Endothelial cell (in vitro differentiated cells): ENCODE results near the gene RPUSD1. TPM values are rescaled to one million over a fixed set of nuclear protein-coding genes. Genes with fewer than 3 reads are reported as not detected.

Experiments used
- DNase-seq: peaks from one replicate; pipeline ENCODE4 v3.0.0; 2021; ENCODE audit warnings: low spot score
- H3K27ac Mint-ChIP-seq: one replicate; pipeline ENCODE4 v1.8.0; 2021; ENCODE audit warnings: mixed read lengths, inconsistent platforms; ENCODE audit not compliant: unreplicated experiment
- H3K27me3 Mint-ChIP-seq: one replicate; pipeline ENCODE4 v1.8.0; 2021; ENCODE audit warnings: mild to moderate bottlenecking, moderate library complexity, mixed read lengths, inconsistent platforms; ENCODE audit not compliant: unreplicated experiment
- H3K36me3 Mint-ChIP-seq: one replicate; pipeline ENCODE4 v1.8.0; 2021; ENCODE audit warnings: mild to moderate bottlenecking, low read depth, mixed read lengths, inconsistent platforms; ENCODE audit not compliant: unreplicated experiment
- H3K4me1 Mint-ChIP-seq: one replicate; pipeline ENCODE4 v1.8.0; 2021; ENCODE audit warnings: mild to moderate bottlenecking, mixed read lengths, inconsistent platforms; ENCODE audit not compliant: unreplicated experiment
- H3K4me3 Mint-ChIP-seq: one replicate; pipeline ENCODE4 v1.8.0; 2021; ENCODE audit warnings: mild to moderate bottlenecking, mixed read lengths, inconsistent platforms; ENCODE audit not compliant: unreplicated experiment
- H3K9me3 Mint-ChIP-seq: one replicate; pipeline ENCODE4 v1.8.0; 2021; ENCODE audit warnings: mixed read lengths, inconsistent platforms; ENCODE audit not compliant: unreplicated experiment
- total RNA-seq: library from RNA; stranded (reverse); fragmentation: NEBNext Ultra II Directional; extraction: Animal tissue kit (Norgen Biotek cat#: 25700); gene quantifications from one replicate; pipeline ENCODE4 v1.2.1, GENCODE V29; 2021; ENCODE audit not compliant: unreplicated experiment
- TF ChIP-seq, protein P1 (sequence below): fragments of 200-600 bp; sonication (generic); IDR thresholded peaks from one replicate; pipeline ENCODE4 v1.5.0; 2021; ENCODE audit warnings: antibody characterized with exemption; ENCODE audit not compliant: unreplicated experiment

Gene RPUSD1
- total RNA-seq, 1 donor from 2014 or later, result 27.6 TPM

- Mint-ChIP-seq H3K27ac (no peak overlapping the region), H3K27me3 (peaks cover 6% of the 10 kb centered on the region), H3K9me3 (no peaks in the 10 kb centered on the region), H3K36me3 (no peaks in the 10 kb centered on the region), H3K4me3 (no peak overlapping the region), H3K4me1 (no peaks in the 10 kb centered on the region)
- TF ChIP-seq, protein P1, sequence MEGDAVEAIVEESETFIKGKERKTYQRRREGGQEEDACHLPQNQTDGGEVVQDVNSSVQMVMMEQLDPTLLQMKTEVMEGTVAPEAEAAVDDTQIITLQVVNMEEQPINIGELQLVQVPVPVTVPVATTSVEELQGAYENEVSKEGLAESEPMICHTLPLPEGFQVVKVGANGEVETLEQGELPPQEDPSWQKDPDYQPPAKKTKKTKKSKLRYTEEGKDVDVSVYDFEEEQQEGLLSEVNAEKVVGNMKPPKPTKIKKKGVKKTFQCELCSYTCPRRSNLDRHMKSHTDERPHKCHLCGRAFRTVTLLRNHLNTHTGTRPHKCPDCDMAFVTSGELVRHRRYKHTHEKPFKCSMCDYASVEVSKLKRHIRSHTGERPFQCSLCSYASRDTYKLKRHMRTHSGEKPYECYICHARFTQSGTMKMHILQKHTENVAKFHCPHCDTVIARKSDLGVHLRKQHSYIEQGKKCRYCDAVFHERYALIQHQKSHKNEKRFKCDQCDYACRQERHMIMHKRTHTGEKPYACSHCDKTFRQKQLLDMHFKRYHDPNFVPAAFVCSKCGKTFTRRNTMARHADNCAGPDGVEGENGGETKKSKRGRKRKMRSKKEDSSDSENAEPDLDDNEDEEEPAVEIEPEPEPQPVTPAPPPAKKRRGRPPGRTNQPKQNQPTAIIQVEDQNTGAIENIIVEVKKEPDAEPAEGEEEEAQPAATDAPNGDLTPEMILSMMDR, result no peak
- DNase-seq, result no peak
Measured at GRCh38 chr16:798666-799065, 10.5 kb upstream of the RPUSD1 start.

DNA sequence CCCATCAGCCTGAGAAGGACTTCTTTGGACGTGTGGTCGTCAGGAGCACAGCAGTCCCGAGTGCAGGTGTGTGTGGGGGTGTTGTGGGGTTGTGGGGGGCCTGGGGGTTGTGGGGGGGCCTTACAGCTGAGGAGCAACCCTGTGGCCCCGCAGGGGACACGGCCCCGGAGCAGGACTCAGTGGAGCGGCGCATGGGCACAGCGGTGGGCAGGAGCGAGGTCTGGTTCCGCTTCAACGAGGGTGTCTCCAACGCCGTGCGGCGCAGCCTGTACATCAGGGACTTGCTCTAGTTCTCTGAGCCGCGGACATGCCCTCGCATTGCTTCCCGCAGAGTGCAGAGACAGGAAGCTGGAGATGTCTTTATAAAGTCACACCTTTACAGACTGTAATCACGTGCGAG, 9.5 kb upstream of the RPUSD1 start:
- TF ChIP-seq, protein P1, result no peak
- H3K27ac Mint-ChIP-seq, result no peak overlapping the region

GRCh38 chr16:797120-797420, 8.9 kb upstream of the RPUSD1 start:
- no peak for DNase-seq
- H3K36me3 Mint-ChIP-seq, result no peaks in the 10 kb centered on the region
- no peaks in the 10 kb centered on the region for H3K9me3 Mint-ChIP-seq
- no peak overlapping the region for H3K4me3 Mint-ChIP-seq
- TF ChIP-seq, protein P1, result no peak
- no peaks in the 10 kb centered on the region for H3K4me1 Mint-ChIP-seq
- H3K27ac Mint-ChIP-seq, result no peak overlapping the region
- H3K27me3 Mint-ChIP-seq, result peaks cover 6% of the 10 kb centered on the region

More for the DNA sequence above, 9.5 kb upstream of the RPUSD1 start:
- Mint-ChIP-seq H3K9me3 (no peaks in the 10 kb centered on the region), H3K36me3 (no peaks in the 10 kb centered on the region), H3K4me3 (no peak overlapping the region), H3K27me3 (peaks cover 6% of the 10 kb centered on the region), H3K4me1 (no peaks in the 10 kb centered on the region)
- no peak for DNase-seq

GRCh38 chr16:796296-797119, 8.3 kb upstream of the RPUSD1 start:
- no peak overlapping the region for H3K4me3 Mint-ChIP-seq

More at GRCh38 chr16:796296-797119, 8.3 kb upstream of the RPUSD1 start:
- H3K9me3 Mint-ChIP-seq, result no peaks in the 10 kb centered on the region
- no peak for DNase-seq
- peaks cover 6% of the 10 kb centered on the region for H3K27me3 Mint-ChIP-seq
- TF ChIP-seq, protein P1, result no peak
- H3K27ac Mint-ChIP-seq, result no peak overlapping the region
- H3K36me3 Mint-ChIP-seq, result peaks cover 4% of the 10 kb centered on the region
- H3K4me1 Mint-ChIP-seq, result no peaks in the 10 kb centered on the region
